CD4-positive, alpha-beta memory T cell (primary cell): ENCODE results near the gene TFF3. TPM values are rescaled to one million over a fixed set of nuclear protein-coding genes. Genes with fewer than 3 reads are reported as not detected.

Experiments
- CTCF ChIA-PET: fragments of 350-600 bp; sonication (Branson Sonifier 250); formaldehyde crosslinking; loops from one replicate; lab custom pipeline; 2021; ENCODE audit warnings: inconsistent platforms; ENCODE audit not compliant: partially characterized antibody; lab: Charles Lee
- POLR2A ChIA-PET: fragments of 350-600 bp; sonication (Branson Sonifier 250); formaldehyde crosslinking; loops from one replicate; lab custom pipeline; 2021; ENCODE audit not compliant: partially characterized antibody; lab: Charles Lee
- DNase-seq, 5 donors: peaks; one replicate each; pipeline versions ENCODE4 v3.0.0 to v3.0.0-alpha.2; 2020 to 2022; ENCODE audit warnings: mixed read lengths in 1 of 5
- H3K27ac ChIP-seq: one replicate; pipeline ENCODE4 v1.7.0; 2013; ENCODE audit warnings: low read depth, low read length
- H3K27me3 ChIP-seq: 2 replicates; pipeline ENCODE4 v1.7.0; 2013; ENCODE audit warnings: mild to moderate bottlenecking, low read length, moderate library complexity; ENCODE audit not compliant: insufficient read depth
- H3K36me3 ChIP-seq: 2 replicates; pipeline ENCODE4 v1.7.0; 2013; ENCODE audit warnings: mild to moderate bottlenecking, low read length, moderate library complexity; ENCODE audit not compliant: insufficient read depth
- H3K4me1 ChIP-seq: 2 replicates; pipeline ENCODE4 v1.7.0; 2013; ENCODE audit warnings: mild to moderate bottlenecking, low read length, moderate library complexity; ENCODE audit not compliant: insufficient read depth
- H3K4me3 ChIP-seq, 2 donors: one replicate each; pipeline ENCODE4 v1.7.0; 2013; ENCODE audit warnings: low read length in 2 of 2, mild to moderate bottlenecking in 1 of 2
- H3K9me3 ChIP-seq, 2 donors: one replicate each; pipeline ENCODE4 v1.7.0; 2013; ENCODE audit warnings: low read length in 2 of 2, control low read depth in 1 of 2; ENCODE audit not compliant: control insufficient read depth in 1 of 2
- H3K27ac Mint-ChIP-seq, 7 donors: one replicate each; pipeline ENCODE4 v1.8.0; 2020 to 2021; ENCODE audit warnings: mixed read lengths in 7 of 7, mild to moderate bottlenecking in 6 of 7, inconsistent platforms in 3 of 7, moderate library complexity in 3 of 7
- H3K27me3 Mint-ChIP-seq, 2 donors: one replicate each; pipeline ENCODE4 v1.8.0; 2020 to 2021; ENCODE audit warnings: mixed read lengths in 2 of 2
- H3K36me3 Mint-ChIP-seq, 2 donors: one replicate each; pipeline ENCODE4 v1.8.0; 2020 to 2021; ENCODE audit warnings: mixed read lengths in 2 of 2, inconsistent platforms in 1 of 2, mild to moderate bottlenecking in 1 of 2
- H3K4me1 Mint-ChIP-seq, 4 donors: one replicate each; pipeline ENCODE4 v1.8.0; 2020 to 2021; ENCODE audit warnings: mixed read lengths in 4 of 4, mild to moderate bottlenecking in 1 of 4
- H3K4me3 Mint-ChIP-seq, 8 donors: one replicate each; pipeline ENCODE4 v1.8.0; 2020 to 2021; ENCODE audit warnings: mixed read lengths in 8 of 8, mild to moderate bottlenecking in 7 of 8, moderate library complexity in 6 of 8, inconsistent platforms in 3 of 8
- H3K9me3 Mint-ChIP-seq, 8 donors: one replicate each; pipeline ENCODE4 v1.8.0; 2020 to 2021; ENCODE audit warnings: mixed read lengths in 8 of 8, mild to moderate bottlenecking in 5 of 8, inconsistent platforms in 3 of 8, moderate library complexity in 1 of 8
- intact Hi-C: fragments of 100-400 bp; cut with micrococcal nuclease; formaldehyde crosslinking; loops from one replicate; pipeline ENCODE4 v1.15.1; 2023
- polyA plus RNA-seq, 2 donors: library from polyadenylated mRNA; unstranded; fragments of 300-500 nt; fragmentation: Illumina TruSeq; gene quantifications; one replicate each; pipeline ENCODE4 v1.2.3, GENCODE V29; 2021
- total RNA-seq, 2 experiments: library from RNA; stranded (reverse); gene quantifications; one replicate each; pipeline ENCODE4 v1.2.3, GENCODE V29; 2021

The TFF3 gene
- total and polyA plus RNA-seq, 4 experiments from 2014 or later: not detected

- H3K9me3 ChIP-seq: no peaks in the 10 kb centered on the region
- H3K27ac ChIP-seq: no peak overlapping the region
- H3K4me1 ChIP-seq: peaks cover 10% of the 10 kb centered on the region
- H3K27me3 ChIP-seq: no peaks in the 10 kb centered on the region
- peaks cover 5 to 14% (median 8%) of the 10 kb centered on the region in 4 donors for H3K4me1 Mint-ChIP-seq
- H3K36me3 Mint-ChIP-seq: no peaks in the 10 kb centered on the region
- no peaks in the 10 kb centered on the region for H3K36me3 ChIP-seq
- intact Hi-C loops: no loop called here
- H3K27ac Mint-ChIP-seq: no peak overlapping the region
- no peak overlapping the region for H3K4me3 Mint-ChIP-seq
- DNase-seq: no peak
- no peak overlapping the region for H3K4me3 ChIP-seq
- H3K9me3 Mint-ChIP-seq: peaks cover 0 to 2% (median 0%) of the 10 kb centered on the region in 8 donors
- ChIA-PET POLR2A (no interaction called here), CTCF (interaction anchor here (0.6 to 1.5 kb wide), 6 partner anchors 41 to 254 kb away, joined by 3 to 4 read pairs (median 4); partner anchors contain the start of gene UBASH3A)
- peaks cover 0 to 4% of the 10 kb centered on the region in 2 donors for H3K27me3 Mint-ChIP-seq
Measured at GRCh38 chr21:42340187-42341050, 25.2 kb upstream of the TFF3 start.

- CTCF ChIA-PET: interaction anchor here (0.5 to 4.0 kb wide), 17 partner anchors 10 to 255 kb away, joined by 3 to 60 read pairs (median 4); partner anchors contain the start of gene UBASH3A
- no peaks in the 10 kb centered on the region for H3K36me3 ChIP-seq
- H3K9me3 Mint-ChIP-seq: peaks cover 0 to 2% (median 0%) of the 10 kb centered on the region in 8 donors
- H3K9me3 ChIP-seq: no peaks in the 10 kb centered on the region
- POLR2A ChIA-PET: interaction anchor here (1.1 to 2.0 kb wide), 5 partner anchors 66 to 157 kb away, joined by 3 to 13 read pairs (median 4); partner anchors contain the start of genes RSPH1 and UBASH3A
- peaks cover 0 to 4% of the 10 kb centered on the region in 2 donors for H3K27me3 Mint-ChIP-seq
- peak overlapping the region in 1 of 7 donors; percentile 32 for H3K27ac Mint-ChIP-seq
- H3K27me3 ChIP-seq: no peaks in the 10 kb centered on the region
- H3K4me1 ChIP-seq: peaks cover 10% of the 10 kb centered on the region
- H3K4me3 Mint-ChIP-seq: no peak overlapping the region
- H3K27ac ChIP-seq: no peak overlapping the region
- H3K36me3 Mint-ChIP-seq: no peaks in the 10 kb centered on the region
- H3K4me3 ChIP-seq: no peak overlapping the region
- intact Hi-C loops: loop anchor here (1.0 kb wide), 2 partner anchors 86 to 111 kb away; no protein-coding TSS in a partner anchor
- peaks cover 5 to 14% (median 8%) of the 10 kb centered on the region in 4 donors for H3K4me1 Mint-ChIP-seq
- DNase-seq: no peak
Measured at GRCh38 chr21:42338729-42339715, 23.8 kb upstream of the TFF3 start.

DNA sequence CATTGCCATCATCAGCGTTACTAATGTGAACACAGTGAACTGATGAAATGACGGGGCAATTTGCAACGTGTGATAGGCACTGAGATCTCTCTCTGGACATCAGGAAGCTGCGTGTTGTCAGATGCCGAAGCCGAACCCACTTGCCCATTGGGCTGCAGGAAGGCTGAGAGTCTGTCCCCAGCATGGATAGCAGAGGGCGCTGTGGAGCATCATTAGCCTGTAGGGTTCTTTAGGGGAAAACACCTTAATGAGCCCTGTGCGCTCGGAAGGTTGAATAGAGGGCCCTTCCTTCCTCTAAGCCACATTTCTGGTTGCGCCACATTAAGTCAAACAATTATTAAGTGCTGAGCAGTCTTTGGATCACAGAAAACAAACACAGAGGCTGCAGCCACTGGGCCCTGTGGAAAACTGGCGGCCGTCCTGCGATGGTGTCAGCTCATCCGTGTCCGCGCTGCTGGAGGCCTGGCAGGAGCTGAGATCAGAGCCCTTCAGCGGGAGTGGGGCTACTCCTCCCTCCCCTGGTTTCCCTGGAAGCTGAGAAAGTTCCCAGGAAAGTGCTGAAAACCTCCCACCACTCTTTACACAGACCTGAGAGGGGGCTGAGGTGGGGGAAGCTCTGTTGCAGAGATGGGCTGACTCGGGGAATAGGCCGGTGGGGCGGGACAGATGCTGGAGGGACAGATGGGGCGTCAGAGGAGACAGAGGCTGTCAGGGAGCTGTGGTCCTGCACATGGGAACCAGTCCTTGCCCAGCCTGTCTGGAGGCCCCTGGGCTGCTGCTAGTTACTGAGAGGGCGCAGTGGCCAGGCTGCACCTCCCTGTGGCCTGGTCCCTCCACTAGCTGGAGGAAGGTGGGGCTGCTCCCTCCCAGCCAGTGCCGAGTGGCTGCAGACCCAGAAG lies 22.9 kb upstream of the TFF3 start:
- DNase-seq: peak; percentile 74 to 81 (median 78)
- intact Hi-C loops: loop anchor here (1.0 kb wide), 2 partner anchors 87 to 112 kb away; no protein-coding TSS in a partner anchor
- Mint-ChIP-seq H3K27ac (peak overlapping the region in 6 of 7 donors; percentile 18 to 82 (median 50)), H3K4me1 (peaks cover 5 to 14% (median 8%) of the 10 kb centered on the region in 4 donors), H3K9me3 (peaks cover 0 to 2% (median 0%) of the 10 kb centered on the region in 8 donors), H3K36me3 (no peaks in the 10 kb centered on the region), H3K4me3 (peak overlapping the region in 3 of 8 donors; percentile 7 to 41 (median 38)), H3K27me3 (peaks cover 2 to 4% of the 10 kb centered on the region in 2 donors)
- Histone ChIP-seq H3K27me3 (no peaks in the 10 kb centered on the region), H3K9me3 (no peaks in the 10 kb centered on the region), H3K27ac (no peak overlapping the region), H3K36me3 (no peaks in the 10 kb centered on the region), H3K4me1 (peaks cover 10% of the 10 kb centered on the region), H3K4me3 (no peak overlapping the region)
- ChIA-PET CTCF (interaction anchor here (0.5 to 4.0 kb wide), 22 partner anchors 11 to 200 kb away, joined by 3 to 60 read pairs (median 5); partner anchors contain the start of gene UBASH3A), POLR2A (interaction anchor here (0.5 to 2.5 kb wide), 9 partner anchors 23 to 158 kb away, joined by 3 to 13 read pairs (median 4); partner anchors contain the start of genes RSPH1 and UBASH3A)

DNA sequence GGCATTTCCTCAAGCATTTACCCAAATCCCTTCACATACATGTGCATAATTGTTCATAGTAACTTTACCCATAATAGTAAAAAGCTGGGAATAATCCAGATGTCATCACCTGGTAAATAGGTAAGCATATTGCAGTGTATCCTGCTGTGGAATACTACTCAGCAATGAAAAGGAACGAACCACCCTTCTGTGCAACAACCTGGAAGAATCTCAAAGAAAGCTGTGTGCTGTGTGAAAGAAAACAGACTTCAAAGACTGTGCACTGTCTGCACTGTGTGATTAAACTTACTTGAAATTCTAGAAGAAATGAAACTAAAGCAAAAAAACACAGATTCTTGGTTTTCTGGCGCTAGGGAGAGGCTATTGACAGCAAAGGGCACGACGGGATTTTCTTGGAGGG lies 22.1 kb upstream of the TFF3 start:
- Mint-ChIP-seq H3K4me1 (peaks cover 5 to 14% (median 8%) of the 10 kb centered on the region in 4 donors), H3K36me3 (no peaks in the 10 kb centered on the region), H3K27ac (peak overlapping the region in 1 of 7 donors; percentile 82), H3K4me3 (peak overlapping the region in 2 of 8 donors; percentile 11 to 41), H3K9me3 (peaks cover 0 to 7% (median 2%) of the 10 kb centered on the region in 8 donors), H3K27me3 (peaks cover 2 to 4% of the 10 kb centered on the region in 2 donors)
- POLR2A ChIA-PET: interaction anchor here (0.5 to 2.5 kb wide), 7 partner anchors 67 to 159 kb away, joined by 3 to 13 read pairs (median 4); partner anchors contain the start of genes RSPH1 and UBASH3A
- intact Hi-C loops: no loop called here
- Histone ChIP-seq H3K4me1 (peaks cover 10% of the 10 kb centered on the region), H3K27me3 (no peaks in the 10 kb centered on the region), H3K36me3 (no peaks in the 10 kb centered on the region), H3K9me3 (peaks cover 0 to under 1% of the 10 kb centered on the region in 2 donors), H3K27ac (no peak overlapping the region), H3K4me3 (no peak overlapping the region)
- CTCF ChIA-PET: interaction anchor here (1.0 to 4.0 kb wide), 17 partner anchors 12 to 201 kb away, joined by 3 to 60 read pairs (median 7); partner anchors contain the start of gene UBASH3A
- DNase-seq: no peak

GRCh38 chr21:42336054-42336453 lies 20.8 kb upstream of the TFF3 start:
- no peaks in the 10 kb centered on the region for H3K27me3 ChIP-seq
- no peak overlapping the region for H3K27ac ChIP-seq
- H3K27me3 Mint-ChIP-seq: peaks cover 2 to 4% of the 10 kb centered on the region in 2 donors
- H3K36me3 ChIP-seq: no peaks in the 10 kb centered on the region
- intact Hi-C loops: no loop called here
- ChIA-PET POLR2A (interaction anchor here (2.5 kb wide), 1 partner anchor 89 kb away, joined by 8 read pairs; no protein-coding TSS in a partner anchor), CTCF (interaction anchor here (1.6 to 4.0 kb wide), 6 partner anchors 26 to 190 kb away, joined by 4 to 60 read pairs (median 9); no protein-coding TSS in a partner anchor)
- H3K4me1 ChIP-seq: peaks cover 10% of the 10 kb centered on the region
- H3K9me3 ChIP-seq: peaks cover 0 to 4% of the 10 kb centered on the region in 2 donors
- H3K27ac Mint-ChIP-seq: no peak overlapping the region
- no peak for DNase-seq
- H3K4me3 Mint-ChIP-seq: no peak overlapping the region
- peaks cover 0 to 8% of the 10 kb centered on the region in 2 donors for H3K36me3 Mint-ChIP-seq
- H3K9me3 Mint-ChIP-seq: peaks cover 7 to 19% (median 14%) of the 10 kb centered on the region in 8 donors
- H3K4me1 Mint-ChIP-seq: peaks cover 5 to 14% (median 8%) of the 10 kb centered on the region in 4 donors
- H3K4me3 ChIP-seq: no peak overlapping the region
